Stimulated activated naive CD4-positive, alpha-beta T cell (primary cell): ENCODE data around the gene PRDM16.
"Not testable (repeated sequence)": the region's sequence is repeated elsewhere in the genome, so short reads cannot be mapped to it uniquely, and the experiment has no call there.

Experiments
- DNase-seq, 6 experiments: peaks; one replicate each; lab custom pipeline; 2025; lab: John Stamatoyannopoulos, UW

The PRDM16 gene

GRCh38 chr1:3227893-3228292 is 158.9 kb downstream of the PRDM16 start:
- DNase-seq: no peak

GRCh38 chr1:3229081-3229725 is 160.2 kb downstream of the PRDM16 start:
- no peak for DNase-seq

- no peak for DNase-seq
Measured at GRCh38 chr1:3230553-3230952, 161.6 kb downstream of the PRDM16 start.

GRCh38 chr1:3231245-3231644 is 162.2 kb downstream of the PRDM16 start:
- no peak for DNase-seq

- no peak for DNase-seq
Measured at GRCh38 chr1:3231826-3232225, 162.8 kb downstream of the PRDM16 start.

- no peak for DNase-seq
Measured at GRCh38 chr1:3233031-3233430, 164.0 kb downstream of the PRDM16 start.

GRCh38 chr1:3233551-3233950 is 164.5 kb downstream of the PRDM16 start:
- no peak for DNase-seq

- no peak for DNase-seq
Measured at GRCh38 chr1:3234281-3234680, 165.3 kb downstream of the PRDM16 start.

GRCh38 chr1:3234956-3235355 is 166.0 kb downstream of the PRDM16 start:
- DNase-seq: no peak

GRCh38 chr1:3235496-3235895 is 166.5 kb downstream of the PRDM16 start:
- no peak for DNase-seq

GRCh38 chr1:3236361-3236760 is 167.4 kb downstream of the PRDM16 start:
- no peak for DNase-seq

- DNase-seq: no peak
Measured at GRCh38 chr1:3236955-3237354, 168.0 kb downstream of the PRDM16 start.

GRCh38 chr1:3237570-3237969 is 168.6 kb downstream of the PRDM16 start:
- no peak for DNase-seq

- no peak for DNase-seq
Measured at GRCh38 chr1:3237994-3238702, 169.1 kb downstream of the PRDM16 start.

GRCh38 chr1:3238703-3239278 is 169.8 kb downstream of the PRDM16 start:
- DNase-seq: no peak

- DNase-seq: not testable (repeated sequence)
Measured at GRCh38 chr1:3239991-3240390, 171.0 kb downstream of the PRDM16 start.

- DNase-seq: no peak
Measured at GRCh38 chr1:3240524-3241235, 171.7 kb downstream of the PRDM16 start.

GRCh38 chr1:3241236-3241550 is 172.2 kb downstream of the PRDM16 start:
- no peak for DNase-seq

- DNase-seq: no peak
Measured at GRCh38 chr1:3241673-3242407, 172.8 kb downstream of the PRDM16 start.

- DNase-seq: no peak
Measured at GRCh38 chr1:3242408-3243260, 173.6 kb downstream of the PRDM16 start.

- DNase-seq: no peak
Measured at GRCh38 chr1:3243304-3243703, 174.3 kb downstream of the PRDM16 start.
